HuH-7.5 (cell line): ENCODE data around the gene ZNRF1.
A peak's percentile ranks its signal among the peaks of the same experiment; 100 is the strongest.

Experiments
- DNase-seq: peaks from one replicate; pipeline ENCODE4 v3.0.0; 2011; ENCODE audit warnings: low spot score

ZNRF1 gene

DNA sequence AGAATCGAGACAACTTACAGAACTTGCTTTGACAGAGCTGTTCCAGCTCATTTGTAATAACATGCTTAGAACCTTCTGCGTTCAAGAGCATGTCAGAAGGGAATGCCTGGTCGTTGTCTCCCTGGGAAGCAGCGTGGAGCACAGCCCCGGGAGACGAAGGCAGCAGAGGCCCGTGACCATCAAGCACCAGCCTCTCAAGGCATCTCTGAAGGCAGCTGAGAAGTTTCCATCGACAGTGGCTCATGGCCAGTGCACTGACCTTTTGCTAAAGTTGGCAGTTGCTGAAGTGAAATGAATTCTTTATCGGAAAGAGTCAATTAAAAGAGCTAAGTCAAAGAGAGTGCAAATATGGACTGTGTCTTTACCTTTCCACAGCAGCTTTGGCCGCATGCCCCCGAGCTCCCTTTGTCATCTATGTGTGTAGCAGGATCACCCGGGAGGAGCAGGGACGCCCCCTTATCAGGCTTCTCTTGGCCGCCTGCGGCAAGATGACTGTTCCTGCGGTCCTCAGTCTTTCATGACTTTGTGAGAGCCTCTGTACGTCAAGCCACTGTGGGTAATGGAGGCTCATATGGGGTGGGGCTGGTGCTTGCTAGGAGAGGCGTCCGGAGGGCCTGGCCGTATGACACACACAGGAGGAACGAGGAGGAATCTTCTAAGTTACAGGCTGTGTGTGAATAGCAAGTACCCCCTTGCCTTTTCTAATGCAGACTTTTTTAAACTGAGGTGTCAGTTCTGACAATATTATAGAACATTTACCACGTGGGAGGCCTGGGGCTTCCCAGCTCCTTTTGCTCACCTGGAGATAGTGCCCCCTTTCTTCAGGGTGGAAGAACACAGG lies 63.5 kb downstream of the ZNRF1 start:
- no peak for DNase-seq

DNA sequence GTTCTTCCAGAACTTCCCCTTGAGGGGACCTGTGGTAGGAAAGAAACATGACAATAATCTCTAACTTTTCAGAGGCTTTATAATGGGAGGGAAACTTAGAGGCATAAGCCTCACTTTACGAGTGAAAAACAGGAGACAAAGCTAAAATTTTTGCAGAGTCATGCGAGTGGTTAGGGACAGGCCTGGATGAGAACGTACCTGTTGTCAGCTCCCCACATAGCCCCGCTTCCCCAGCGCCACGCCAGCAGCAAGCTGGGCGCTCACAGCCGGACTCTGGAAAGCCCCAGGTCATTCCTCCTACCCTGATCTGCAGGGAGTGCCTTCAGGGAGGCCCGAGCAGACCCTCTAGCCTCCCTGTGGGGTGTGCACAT lies 64.1 kb downstream of the ZNRF1 start:
- DNase-seq: no peak

DNA sequence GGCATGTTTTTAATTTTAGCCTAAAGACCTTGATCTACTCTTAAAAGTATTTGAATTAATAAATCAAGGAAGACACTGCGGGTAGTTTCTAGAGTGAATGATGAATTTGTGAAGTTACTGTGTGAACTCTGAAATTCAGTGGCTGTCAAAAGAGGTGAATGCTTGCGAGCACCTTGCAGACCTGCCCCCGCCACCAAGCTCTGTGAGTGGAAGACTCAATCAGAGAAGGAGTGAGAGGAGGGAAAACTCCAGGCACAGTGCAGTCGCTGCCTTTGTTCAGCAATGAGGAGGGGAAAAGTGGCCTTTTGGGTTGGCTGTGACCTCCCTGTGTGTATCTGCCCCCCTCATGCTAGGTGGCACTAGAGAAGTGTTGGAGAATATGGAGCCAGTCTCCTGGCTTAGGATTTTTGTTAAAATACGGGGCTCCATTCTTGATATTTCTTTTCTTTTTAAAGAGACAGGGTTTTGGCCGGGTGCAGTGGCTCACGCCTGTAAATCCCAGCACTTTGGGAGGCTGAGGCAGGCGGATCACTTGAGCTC lies 64.8 kb downstream of the ZNRF1 start:
- no peak for DNase-seq

DNA sequence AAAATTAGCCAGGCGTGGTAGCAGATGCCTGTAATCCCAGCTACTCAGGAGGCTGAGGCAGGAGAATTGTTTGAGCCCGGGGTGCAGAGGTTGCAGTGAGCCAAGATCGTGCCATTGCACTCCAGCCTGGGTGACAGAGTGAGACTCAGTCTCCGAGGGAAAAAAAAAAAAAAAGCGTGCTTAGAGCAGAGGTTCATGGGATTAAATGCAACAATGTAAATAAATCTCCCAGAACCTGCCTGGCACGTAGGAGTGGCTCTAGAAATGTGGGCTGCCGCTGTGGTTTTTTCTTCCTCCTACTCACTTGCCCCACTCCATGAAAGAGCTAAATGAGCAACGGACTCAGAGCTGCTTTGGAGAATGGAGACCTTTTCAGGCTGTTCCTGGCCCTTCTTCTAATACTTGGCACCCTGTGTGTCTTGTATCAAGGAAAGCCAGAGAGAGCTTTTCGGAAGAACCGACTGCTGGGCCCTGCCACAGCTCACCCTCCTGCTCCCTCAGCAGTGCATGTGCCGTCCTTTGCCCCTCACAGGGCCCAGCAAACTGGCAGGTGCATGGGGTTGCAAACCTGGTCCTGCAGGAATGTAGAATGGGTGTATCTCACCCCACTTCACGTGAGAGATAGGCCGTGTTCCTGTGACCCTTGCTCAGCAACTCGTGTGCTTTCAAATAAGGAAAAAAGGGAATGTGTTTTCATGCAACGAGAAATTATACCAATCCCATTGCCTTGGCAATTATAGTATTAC lies 65.8 kb downstream of the ZNRF1 start:
- DNase-seq: no peak

DNA sequence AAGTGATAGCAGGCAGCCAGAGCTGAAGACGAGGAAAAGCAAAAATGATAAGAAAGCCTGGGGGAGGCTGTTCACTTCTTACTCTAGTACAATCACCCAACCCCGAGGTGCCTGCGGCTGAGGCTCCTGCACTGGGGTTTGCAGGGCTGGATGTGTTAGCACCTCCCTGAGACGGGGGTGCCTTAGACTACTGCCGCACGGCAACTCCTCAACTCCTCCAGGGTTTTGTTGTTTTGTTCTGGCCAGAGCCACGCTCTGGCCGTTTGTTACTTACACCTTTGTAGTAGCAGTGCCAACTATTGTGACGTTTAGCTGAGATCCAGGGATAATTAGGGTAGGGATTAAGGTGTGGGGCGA lies 66.3 kb downstream of the ZNRF1 start:
- DNase-seq: no peak

DNA sequence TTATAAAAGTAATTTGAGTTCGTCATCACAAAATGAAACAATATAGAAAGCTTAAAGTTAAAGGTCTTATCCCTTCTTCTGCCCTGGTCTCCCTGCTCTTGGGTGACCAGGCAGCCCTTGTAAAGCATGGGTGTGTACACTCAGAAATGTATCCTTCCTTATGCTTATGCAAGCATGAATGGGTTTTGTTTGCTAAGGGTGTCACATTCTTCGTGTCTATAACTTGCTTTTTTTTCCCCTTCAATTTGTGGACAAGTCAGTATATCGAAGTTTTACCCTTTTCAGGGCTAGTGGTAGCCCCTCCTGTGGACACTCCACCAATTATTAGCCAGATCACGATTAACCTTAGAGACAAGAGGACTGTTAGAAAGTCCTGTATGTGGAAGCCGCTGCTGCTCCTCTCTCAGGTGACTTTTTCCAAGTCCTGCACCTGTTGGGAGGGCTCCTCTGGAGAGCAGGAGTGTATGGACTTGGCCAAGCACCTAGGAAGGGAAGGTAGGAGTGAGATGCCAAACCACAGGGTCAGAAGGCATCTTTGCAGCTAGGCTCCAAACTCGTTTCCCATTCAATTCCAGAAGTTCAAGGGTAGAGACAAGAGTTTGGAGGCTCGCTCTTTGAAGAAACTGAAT lies 66.8 kb downstream of the ZNRF1 start:
- DNase-seq: no peak

DNA sequence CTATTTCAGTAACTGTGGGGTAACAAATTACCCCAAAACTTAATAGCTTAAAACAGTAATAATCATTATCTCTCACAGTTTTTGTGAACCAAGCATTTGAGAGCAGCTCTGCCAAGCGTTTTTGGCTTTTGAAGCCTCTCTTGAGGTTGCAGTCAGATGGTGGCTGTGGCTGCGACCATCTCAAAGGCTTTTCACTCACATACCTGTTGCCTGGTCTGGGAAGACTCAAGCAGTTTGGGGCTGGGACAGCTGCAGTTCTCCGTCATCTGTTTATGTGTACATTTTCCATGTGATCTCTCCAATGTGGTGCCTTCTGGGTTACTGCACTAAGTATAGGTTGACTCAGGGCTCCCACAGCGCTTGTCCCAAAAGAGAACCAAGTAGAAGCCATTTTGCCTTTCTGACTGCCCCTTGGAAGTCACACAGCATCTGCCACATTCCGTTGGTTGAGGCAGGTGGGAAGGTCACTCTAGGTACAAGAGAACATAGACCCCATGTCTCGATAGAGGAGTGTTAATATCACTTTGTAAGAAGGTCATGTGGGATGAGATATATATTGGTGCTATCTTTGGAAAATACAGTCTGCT lies 68.1 kb downstream of the ZNRF1 start:
- DNase-seq: no peak

DNA sequence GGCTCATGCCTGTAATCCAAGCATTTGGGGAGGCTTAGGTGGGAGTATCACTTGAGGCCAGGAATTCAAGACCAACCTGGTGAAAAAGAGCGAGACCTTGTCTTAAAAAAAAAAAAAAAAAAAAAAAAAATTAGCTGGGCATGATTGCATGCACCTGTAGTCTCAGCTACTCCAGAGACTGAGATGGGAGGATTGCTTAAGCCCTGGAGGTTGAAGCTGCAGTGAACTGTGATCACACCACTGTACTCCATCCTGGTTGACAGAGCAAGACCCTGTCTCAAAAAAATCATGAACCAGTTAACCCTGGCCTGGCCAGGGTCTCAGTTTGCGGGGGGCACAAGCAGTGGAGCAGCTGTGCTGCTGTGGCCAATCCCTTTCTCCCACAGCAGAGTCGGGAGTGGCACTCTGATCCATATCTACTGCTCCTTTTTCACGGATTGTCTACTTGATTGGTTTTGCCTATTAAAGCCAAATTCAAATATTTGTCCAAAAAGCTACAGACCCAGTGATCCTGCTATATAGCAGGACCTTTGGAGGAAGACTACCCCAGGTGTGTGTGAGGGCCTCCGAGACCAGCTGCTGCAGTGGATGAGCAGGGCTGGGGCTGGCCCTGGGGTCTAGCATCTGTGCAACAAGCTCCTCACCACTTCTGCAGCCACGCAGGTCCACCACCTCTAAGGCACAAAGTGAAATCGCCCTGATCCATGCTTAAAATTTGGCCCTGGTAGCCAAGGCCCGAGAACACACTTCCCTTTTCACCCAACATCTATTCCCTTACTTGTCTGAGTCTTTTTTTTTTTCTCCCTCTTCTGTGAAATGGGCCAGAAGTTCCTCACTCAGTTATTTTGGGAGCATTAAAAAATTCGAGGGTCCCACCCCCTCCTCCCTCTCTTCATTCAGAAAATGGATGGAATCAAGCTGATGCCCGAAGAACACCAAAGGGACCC lies 69.5 kb downstream of the ZNRF1 start:
- no peak for DNase-seq

DNA sequence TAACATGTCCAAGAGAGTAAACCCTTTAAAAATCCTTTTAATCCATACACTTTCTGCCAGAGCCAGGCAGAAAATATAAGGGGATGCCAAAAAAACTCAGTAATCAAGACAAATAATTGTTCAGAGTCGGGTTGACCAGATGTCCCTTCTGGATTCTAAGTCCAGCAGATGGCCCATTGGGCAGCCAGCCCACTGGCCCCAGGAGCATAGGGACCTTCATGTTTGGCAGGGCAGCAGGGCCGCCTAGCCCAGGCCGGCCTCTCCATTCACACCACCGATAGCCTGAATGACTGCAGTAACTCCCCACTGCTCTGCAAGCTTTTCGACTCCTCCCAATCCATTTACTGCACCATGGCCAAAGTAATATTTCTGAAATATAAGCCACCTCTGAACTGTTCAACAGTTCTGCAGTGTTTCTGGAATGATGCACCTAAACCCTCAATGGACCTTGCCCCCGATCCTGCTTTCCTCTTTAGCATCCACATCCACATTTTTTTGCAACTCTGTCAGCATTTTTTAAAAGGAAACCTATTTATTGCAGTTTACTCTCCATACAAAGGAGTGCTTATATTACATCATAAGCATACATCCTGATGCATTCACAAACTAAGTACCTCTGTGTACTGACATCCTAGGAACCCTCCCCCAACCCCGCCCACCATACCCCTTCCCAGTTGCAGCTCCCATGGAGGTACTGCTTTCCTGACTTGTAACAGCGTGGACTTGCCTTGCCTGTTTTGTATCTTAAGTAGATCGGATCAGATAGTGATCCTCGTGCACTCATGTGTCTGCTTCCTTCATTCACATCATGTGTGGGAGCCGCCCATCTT lies 71.4 kb downstream of the ZNRF1 start:
- DNase-seq: peak; percentile 65

DNA sequence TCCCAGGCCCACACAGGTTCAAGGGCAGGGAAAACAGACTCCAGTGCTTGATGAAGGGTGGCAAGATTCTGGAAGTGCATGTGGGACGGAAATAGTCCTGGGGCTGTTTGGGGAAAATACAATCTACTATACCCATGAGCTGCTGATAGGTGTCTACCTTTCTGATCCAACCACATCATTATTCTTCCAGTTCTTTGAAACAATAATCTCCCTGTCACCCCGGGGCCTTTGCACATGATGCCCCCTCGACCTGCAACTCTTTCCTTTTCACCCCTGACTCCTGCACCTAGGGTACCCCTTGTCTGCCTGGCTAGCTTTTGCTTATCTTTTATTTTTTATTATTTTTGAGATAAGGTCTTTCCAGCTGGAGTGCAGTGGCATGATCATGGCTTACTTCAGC lies 72.8 kb downstream of the ZNRF1 start:
- no peak for DNase-seq

DNA sequence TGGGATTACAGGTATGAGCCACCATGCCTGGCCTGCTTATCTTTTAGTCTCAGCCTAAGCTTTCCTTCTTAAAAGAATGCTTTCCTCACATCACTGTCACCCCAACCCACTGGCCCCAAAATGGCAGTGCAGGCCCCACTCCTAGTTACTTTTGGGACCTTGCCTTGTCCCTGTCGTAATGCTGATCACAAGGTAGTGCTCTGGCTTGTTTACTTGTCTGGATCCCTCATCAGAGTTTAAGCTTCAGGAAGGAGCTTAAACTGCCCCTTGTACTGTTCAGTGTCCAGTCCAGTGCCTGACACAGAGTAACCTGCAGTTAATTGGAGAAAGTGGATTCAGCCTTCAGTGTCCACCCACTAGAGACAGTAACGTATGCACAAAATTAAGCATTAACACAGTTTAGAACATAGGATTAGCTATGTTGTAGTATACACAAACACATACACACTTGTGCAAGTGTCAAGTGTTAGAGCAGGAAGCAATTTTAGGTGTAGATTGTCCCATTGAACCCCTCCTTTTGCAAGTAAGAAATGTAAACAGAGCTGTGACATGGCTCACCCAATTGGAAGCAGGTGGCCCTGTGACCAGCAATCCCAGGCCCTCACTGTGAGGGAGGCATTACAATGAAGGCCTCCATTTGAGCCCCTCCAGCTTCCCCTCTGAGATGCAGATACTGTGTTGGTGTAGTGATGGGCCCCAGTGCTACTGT lies 73.6 kb downstream of the ZNRF1 start:
- DNase-seq: no peak

DNA sequence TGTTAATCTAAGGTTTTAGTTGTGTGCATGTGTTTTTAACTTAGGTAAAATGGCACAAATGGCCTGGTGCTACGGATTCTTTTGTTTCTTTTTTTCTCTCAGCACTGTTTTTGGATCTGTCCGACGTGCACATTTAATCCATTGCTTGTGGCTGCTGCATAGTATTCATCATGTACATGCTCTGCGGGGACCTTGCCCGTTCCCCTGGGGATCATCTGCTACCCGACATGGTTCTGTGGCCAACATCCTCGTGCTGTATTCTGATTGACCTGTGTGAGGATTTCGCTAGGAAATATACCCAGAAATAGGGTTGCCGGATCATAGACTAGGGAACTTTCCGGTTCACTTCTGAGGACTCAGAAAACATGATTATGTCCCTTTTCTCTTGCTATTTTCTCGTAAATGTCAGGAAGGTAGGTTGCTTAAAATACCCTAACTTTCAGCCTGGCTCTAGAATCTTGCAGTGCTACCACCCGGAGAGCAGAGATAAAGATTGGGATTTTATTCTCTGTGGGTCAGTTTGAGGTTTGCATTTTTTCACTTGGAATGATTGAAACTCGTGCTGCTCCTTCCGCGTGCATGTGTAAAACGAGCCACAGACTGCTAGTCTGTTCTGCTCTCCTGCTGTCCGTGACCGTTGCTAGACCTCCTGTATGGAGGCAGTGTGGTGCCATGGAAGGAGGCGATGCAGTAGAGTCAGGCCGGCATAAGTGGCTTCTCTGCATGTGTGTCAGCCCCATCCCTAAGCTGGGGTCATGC lies 74.9 kb downstream of the ZNRF1 start:
- DNase-seq: no peak

DNA sequence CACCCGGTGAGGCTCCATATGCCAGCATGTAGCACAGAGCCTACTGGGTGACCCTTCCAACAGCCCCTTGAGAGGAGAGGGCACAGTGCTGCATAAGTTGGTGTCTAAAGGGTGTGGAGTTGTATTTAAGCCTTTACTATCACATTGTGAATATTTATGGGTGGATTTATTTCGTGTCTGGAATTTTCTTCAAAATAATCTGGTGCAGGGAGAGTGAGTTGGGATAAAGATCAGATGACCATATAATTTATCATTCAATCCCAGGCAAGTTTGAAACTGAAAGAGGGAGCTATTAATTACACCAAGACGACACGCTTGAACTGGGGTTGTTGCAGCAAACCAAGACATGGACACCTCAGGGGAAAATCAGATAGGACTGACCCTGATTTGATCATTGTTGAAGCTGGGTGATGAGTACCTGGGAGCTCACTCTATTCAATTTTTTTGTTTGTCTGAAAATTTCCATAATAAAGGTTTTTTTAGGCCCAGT lies 75.5 kb downstream of the ZNRF1 start:
- DNase-seq: no peak

DNA sequence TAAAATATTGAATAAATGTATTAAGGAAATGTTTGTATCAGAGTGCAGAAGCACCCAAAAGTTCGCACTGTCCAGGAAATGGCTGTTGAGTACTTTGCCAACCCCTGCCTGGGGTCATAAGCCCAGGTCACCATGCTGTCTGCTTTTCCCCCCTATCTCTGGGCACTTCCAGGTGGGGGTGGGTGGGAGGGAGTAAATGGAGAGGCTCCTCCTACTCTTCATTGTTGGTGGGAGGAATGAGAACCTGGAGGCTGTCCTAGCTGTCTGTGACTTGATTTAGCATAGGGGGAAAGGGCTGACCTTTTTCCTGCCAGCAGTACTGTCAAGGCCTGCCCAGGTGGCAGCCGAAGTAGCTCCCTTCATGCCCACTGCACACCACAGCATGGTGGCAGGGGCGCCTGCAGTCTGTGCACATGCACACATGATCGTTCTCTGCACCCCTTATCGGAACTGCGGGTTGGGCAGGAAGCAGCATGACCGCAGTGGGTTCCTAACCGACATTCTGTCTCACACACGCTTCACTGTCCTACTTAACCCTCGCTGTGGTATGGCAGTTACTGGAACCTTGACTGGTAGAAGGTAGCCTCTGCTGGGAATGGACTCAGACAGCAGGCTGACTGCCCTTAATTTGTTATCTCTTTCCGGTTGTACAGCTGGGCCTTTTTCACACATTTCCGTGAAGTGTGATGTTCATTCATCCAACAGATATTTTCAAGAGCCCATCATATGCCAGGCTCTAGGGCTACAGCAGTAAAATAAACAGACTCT lies 76.3 kb downstream of the ZNRF1 start:
- no peak for DNase-seq

DNA sequence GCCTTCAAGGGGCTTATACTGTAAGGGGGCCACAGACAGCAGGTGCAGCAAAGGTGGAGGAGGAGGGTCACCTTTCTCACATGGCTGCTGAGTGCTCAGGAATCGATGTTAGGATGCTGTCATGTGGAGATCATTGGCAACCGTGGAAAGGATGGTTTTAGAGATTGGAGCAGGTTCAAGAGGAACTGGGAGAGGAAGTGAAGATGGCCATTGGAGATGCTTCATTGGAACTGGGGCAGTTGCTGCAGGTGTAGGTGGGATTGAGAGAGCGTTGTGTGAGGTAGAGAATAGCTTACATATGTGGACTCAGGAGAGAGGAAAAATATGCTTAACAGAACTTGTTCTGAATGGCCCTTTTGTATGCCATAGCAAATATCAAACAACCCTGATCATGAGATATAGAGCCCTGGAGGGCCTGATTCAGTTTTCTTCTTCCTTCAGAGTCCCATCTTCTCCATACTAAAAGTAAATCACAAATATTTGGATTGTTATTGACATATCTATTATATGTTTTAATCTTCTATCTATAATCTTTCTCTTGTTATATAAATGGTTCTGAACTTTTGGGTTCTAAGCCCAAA lies 77.0 kb downstream of the ZNRF1 start:
- DNase-seq: no peak

DNA sequence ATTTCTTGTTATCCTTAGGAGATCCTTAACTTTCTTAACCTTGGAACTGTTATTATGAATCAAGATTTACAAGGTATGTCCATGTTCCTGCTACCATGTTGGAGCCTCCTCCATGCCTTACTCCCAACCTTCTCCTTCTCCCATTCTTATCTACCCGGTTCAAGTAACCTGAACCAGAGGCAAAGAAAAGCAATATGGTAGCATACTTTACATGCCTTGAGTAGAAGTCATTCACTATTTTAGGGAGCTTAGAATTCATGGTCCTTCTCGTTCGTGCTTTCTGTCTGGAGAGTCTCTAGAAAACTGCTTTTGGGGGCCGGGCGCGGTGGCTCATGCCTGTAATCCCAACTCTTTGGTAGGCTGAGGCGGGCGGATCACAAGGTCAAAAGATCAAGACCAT lies 80.1 kb downstream of the ZNRF1 start:
- DNase-seq: no peak

DNA sequence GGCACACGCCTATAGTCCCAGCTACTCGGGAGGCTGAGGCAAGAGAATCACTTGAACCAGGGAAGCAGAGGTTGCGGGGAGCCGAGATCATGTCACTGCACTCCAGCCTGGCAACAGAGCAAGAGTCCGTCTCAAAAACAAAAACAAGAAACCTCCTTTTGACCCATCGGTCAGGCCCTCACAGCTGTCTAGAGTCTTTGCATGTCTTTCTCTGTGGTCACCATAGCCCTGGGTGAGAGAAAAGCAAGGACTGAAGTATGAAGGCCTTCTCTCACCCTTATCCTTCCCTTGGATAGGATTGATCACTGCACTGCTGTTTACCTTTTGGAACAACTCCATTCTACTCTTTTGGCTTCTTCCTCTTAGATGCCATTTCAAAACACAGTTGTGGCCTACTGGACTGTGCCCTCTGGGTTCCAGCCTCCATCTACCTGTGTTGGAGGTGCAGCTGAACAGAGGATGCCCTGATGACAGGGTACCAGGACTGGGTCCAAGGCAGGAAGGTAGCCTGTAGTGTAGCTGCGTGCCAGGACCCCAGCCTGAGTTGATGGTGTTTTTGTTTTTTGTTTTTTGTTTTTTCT lies 80.6 kb downstream of the ZNRF1 start:
- DNase-seq: no peak
